IPS-18a (cell line): ENCODE measurements around the gene OTOG.

Experiments used
- H3K27ac ChIP-seq: one replicate; pipeline ENCODE4 v1.5.1; 2013; ENCODE audit warnings: low read length
- H3K27me3 ChIP-seq: one replicate; pipeline ENCODE4 v1.6.1; 2013; ENCODE audit warnings: mild to moderate bottlenecking, low read length; ENCODE audit not compliant: control insufficient read depth, insufficient read depth
- H3K36me3 ChIP-seq: one replicate; pipeline ENCODE4 v1.6.1; 2013; ENCODE audit warnings: low read depth, low read length; ENCODE audit not compliant: control insufficient read depth
- H3K4me1 ChIP-seq: one replicate; pipeline ENCODE4 v1.6.1; 2013; ENCODE audit warnings: low read depth, low read length; ENCODE audit not compliant: control insufficient read depth
- H3K4me3 ChIP-seq: one replicate; pipeline ENCODE4 v1.5.1; 2013; ENCODE audit warnings: low read length
- H3K9ac ChIP-seq: one replicate; pipeline ENCODE4 v1.6.1; 2013; ENCODE audit warnings: mild to moderate bottlenecking, low read length, moderate library complexity
- H3K9me3 ChIP-seq: one replicate; pipeline ENCODE4 v1.6.1; 2013; ENCODE audit warnings: low read depth, low read length; ENCODE audit not compliant: control insufficient read depth

The OTOG gene

DNA sequence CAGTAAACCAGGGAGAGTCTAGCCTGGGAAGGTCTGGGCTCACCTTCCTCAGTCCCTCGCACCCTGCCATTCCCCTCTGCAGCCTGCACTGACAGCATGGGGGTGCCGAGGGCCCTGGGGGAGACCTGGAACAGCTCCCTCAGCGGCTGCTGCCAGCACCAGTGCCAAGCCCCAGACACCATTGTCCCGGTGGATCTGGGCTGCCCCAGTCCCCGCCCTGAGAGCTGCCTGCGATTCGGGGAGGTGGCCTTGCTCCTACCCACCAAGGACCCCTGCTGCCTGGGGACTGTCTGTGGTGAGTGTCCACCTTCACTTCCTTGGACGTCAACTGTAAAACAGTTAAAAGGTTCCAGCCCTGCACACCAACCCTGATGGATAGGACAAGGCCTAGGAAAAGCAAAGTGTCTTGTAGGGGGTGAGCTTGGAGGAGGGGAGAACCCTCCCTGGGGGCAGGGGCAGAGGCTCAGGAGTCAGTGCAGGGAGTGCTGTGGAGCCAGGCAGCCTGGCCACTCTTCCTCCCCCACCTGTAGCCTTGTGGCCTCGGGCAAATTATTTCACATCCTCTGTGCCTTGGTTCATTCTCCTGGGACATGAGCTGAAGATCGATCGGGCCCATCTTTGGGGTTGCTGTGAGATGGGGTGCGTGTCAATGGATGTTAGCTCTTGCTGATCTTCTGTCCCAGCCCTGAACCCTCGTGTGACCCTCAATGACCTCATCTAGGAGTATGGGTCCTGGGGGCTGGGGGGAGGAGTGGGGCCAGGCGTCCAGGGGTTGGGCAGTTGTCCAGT is 87.1 kb downstream of the OTOG start:
- no peaks in the 10 kb centered on the region for H3K36me3 ChIP-seq
- no peaks in the 10 kb centered on the region for H3K9me3 ChIP-seq
- no peaks in the 10 kb centered on the region for H3K4me1 ChIP-seq
- no peak overlapping the region for H3K4me3 ChIP-seq
- no peak overlapping the region for H3K9ac ChIP-seq
- H3K27me3 ChIP-seq, result no peaks in the 10 kb centered on the region
- no peak overlapping the region for H3K27ac ChIP-seq

- Histone ChIP-seq H3K4me3 (no peak overlapping the region), H3K9me3 (no peaks in the 10 kb centered on the region), H3K36me3 (no peaks in the 10 kb centered on the region), H3K27me3 (no peaks in the 10 kb centered on the region), H3K4me1 (no peaks in the 10 kb centered on the region), H3K9ac (no peak overlapping the region), H3K27ac (no peak overlapping the region)
These were observed 87.9 kb downstream of the OTOG start for GRCh38 chr11:17634776-17635550.

GRCh38 chr11:17635551-17635938 is 88.5 kb downstream of the OTOG start:
- H3K4me3 ChIP-seq, result no peak overlapping the region

DNA sequence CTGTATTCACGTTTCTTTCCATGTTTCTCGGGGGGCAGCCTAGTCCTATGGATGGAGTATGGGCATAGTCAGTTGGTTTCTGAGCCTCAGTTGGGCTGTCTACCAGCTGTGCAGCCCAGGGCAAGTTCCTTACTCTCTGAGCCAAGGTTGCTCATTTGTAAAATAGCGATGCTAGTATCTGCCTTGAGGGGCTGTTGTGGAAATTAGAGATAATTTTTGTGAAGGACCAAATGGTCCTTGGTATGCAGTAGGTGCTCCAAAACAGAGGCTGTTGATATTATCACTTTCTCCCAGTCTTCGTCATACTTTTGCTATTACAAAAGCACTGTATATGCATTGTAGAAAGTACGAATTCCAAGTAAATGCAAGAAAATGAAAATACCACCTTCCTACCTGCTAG is 89.7 kb downstream of the OTOG start:
- no peak overlapping the region for H3K9ac ChIP-seq
- no peaks in the 10 kb centered on the region for H3K9me3 ChIP-seq
- H3K4me3 ChIP-seq, result no peak overlapping the region
- H3K4me1 ChIP-seq, result no peaks in the 10 kb centered on the region
- no peak overlapping the region for H3K27ac ChIP-seq
- no peaks in the 10 kb centered on the region for H3K27me3 ChIP-seq
- H3K36me3 ChIP-seq, result no peaks in the 10 kb centered on the region

More at GRCh38 chr11:17635551-17635938, 88.5 kb downstream of the OTOG start:
- Histone ChIP-seq H3K9ac (no peak overlapping the region), H3K36me3 (no peaks in the 10 kb centered on the region), H3K27me3 (no peaks in the 10 kb centered on the region), H3K9me3 (no peaks in the 10 kb centered on the region), H3K27ac (no peak overlapping the region), H3K4me1 (no peaks in the 10 kb centered on the region)

DNA sequence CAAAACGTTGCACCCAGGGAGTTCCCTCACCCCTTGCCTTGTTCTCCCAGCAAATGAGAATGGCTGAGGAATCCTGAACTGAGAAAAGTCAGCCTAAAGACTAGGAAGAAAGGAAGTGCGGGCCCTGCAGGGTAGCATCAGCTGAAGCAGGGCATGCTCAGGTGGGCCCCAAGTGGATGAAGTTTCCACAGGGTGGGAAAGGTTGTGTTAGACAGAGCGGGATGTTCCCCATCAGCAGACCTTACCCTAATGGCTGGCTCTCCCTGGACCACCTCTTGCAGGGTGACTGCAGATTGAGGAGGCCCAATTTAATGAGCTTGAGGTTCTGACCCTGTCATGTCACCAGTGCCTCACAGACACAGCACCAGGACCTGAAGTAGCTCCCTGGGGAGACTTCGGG is 90.8 kb downstream of the OTOG start:
- no peak overlapping the region for H3K4me3 ChIP-seq
- no peaks in the 10 kb centered on the region for H3K4me1 ChIP-seq
- no peaks in the 10 kb centered on the region for H3K27me3 ChIP-seq
- H3K9me3 ChIP-seq, result no peaks in the 10 kb centered on the region
- H3K36me3 ChIP-seq, result no peaks in the 10 kb centered on the region
- H3K9ac ChIP-seq, result no peak overlapping the region
- H3K27ac ChIP-seq, result no peak overlapping the region

- H3K9me3 ChIP-seq, result no peaks in the 10 kb centered on the region
- H3K36me3 ChIP-seq, result no peaks in the 10 kb centered on the region
- H3K4me3 ChIP-seq, result no peak overlapping the region
- no peak overlapping the region for H3K9ac ChIP-seq
- H3K4me1 ChIP-seq, result no peaks in the 10 kb centered on the region
- no peaks in the 10 kb centered on the region for H3K27me3 ChIP-seq
- no peak overlapping the region for H3K27ac ChIP-seq
These were observed 91.3 kb downstream of the OTOG start for GRCh38 chr11:17638311-17638710.

GRCh38 chr11:17639091-17639490 is 92.0 kb downstream of the OTOG start:
- H3K9ac ChIP-seq, result no peak overlapping the region
- no peak overlapping the region for H3K4me3 ChIP-seq
- H3K4me1 ChIP-seq, result no peaks in the 10 kb centered on the region
- H3K27ac ChIP-seq, result no peak overlapping the region
- H3K9me3 ChIP-seq, result no peaks in the 10 kb centered on the region
- H3K27me3 ChIP-seq, result no peaks in the 10 kb centered on the region
- no peaks in the 10 kb centered on the region for H3K36me3 ChIP-seq

DNA sequence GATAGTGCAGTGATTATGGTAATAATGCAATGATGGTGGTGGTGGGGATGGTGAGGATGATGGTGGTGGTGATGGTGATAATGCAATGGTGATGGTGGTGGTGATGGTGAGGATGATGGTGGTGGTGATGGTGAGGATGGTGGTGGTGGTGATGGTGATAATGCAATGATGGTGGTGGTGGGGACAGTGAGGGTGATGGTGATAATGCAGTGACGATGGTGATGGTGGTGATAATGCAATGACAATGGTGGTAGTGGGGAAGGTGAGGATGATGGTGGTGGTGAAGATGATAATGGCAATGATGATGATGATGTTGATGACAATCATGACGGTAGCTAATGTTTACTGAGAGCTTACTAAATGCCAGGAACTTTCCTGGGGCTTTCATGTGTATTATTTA is 92.7 kb downstream of the OTOG start:
- H3K27ac ChIP-seq, result no peak overlapping the region
- no peaks in the 10 kb centered on the region for H3K4me1 ChIP-seq
- no peak overlapping the region for H3K4me3 ChIP-seq
- no peaks in the 10 kb centered on the region for H3K9me3 ChIP-seq
- no peak overlapping the region for H3K9ac ChIP-seq
- no peaks in the 10 kb centered on the region for H3K27me3 ChIP-seq
- no peaks in the 10 kb centered on the region for H3K36me3 ChIP-seq

DNA sequence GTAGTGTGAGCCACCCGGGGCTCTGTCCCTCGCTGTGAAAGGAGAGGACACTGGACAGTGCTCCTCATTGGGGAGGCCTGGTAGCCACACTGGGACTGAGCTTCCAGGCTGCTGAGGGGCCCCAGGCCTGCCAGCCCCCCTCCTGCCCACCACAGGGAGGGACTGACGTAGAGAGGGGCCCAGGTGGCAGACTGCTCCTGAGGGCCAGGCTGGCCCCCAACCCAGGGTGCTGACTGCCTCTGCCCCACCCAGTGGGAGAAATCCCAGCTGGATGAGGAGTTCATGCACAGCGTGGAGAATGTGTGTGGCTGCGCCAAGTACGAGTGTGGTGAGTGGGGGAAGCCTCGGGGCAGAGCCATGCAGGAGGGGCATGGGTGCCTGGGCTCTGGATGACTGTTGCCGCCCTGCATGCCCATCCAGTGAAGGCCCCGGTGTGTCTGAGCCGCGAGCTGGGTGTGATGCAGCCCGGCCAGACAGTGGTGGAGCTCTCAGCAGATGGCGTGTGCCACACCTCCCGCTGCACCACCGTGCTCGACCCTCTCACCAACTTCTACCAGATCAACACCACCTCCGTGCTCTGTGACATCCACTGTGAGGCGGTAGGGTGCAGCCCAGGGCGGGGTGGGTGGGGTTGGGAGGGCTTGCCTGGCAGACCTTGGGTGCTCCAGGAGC is 93.6 kb downstream of the OTOG start:
- no peak overlapping the region for H3K9ac ChIP-seq
- no peaks in the 10 kb centered on the region for H3K4me1 ChIP-seq
- H3K4me3 ChIP-seq, result no peak overlapping the region
- H3K36me3 ChIP-seq, result no peaks in the 10 kb centered on the region
- no peaks in the 10 kb centered on the region for H3K27me3 ChIP-seq
- no peaks in the 10 kb centered on the region for H3K9me3 ChIP-seq
- H3K27ac ChIP-seq, result no peak overlapping the region

GRCh38 chr11:17641792-17642350 is 94.8 kb downstream of the OTOG start:
- H3K27ac ChIP-seq, result no peak overlapping the region
- no peaks in the 10 kb centered on the region for H3K9me3 ChIP-seq
- H3K4me1 ChIP-seq, result no peaks in the 10 kb centered on the region
- no peak overlapping the region for H3K4me3 ChIP-seq
- H3K9ac ChIP-seq, result no peak overlapping the region
- no peaks in the 10 kb centered on the region for H3K36me3 ChIP-seq
- no peaks in the 10 kb centered on the region for H3K27me3 ChIP-seq

DNA sequence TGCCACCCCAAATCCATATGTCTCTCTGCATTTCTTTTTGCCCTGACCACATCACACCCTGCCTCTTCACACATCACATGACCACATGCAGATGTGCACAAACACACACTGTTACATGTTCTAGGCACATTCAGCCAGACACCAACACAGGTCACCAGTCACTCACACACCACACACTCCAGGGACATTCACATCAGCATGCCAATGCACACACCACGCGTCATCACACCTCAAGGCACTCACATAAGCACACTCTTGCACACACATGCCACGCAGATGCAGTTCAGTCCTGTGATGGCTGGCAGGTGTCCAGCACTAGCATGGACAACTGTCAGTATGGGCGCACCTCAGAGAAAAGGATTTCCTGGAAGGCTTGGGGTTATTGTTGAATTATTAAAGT is 95.3 kb downstream of the OTOG start:
- no peak overlapping the region for H3K9ac ChIP-seq
- no peak overlapping the region for H3K4me3 ChIP-seq
- no peaks in the 10 kb centered on the region for H3K36me3 ChIP-seq
- H3K27ac ChIP-seq, result no peak overlapping the region
- no peaks in the 10 kb centered on the region for H3K4me1 ChIP-seq
- H3K9me3 ChIP-seq, result no peaks in the 10 kb centered on the region
- no peaks in the 10 kb centered on the region for H3K27me3 ChIP-seq
